ENCODE measurements around the gene TRPM2. TPM values are rescaled to one million over a fixed set of nuclear protein-coding genes. Genes with fewer than 3 reads are reported as not detected.

The TRPM2 gene
- polyA plus RNA-seq, 1 donor = 2.1 TPM

DNA sequence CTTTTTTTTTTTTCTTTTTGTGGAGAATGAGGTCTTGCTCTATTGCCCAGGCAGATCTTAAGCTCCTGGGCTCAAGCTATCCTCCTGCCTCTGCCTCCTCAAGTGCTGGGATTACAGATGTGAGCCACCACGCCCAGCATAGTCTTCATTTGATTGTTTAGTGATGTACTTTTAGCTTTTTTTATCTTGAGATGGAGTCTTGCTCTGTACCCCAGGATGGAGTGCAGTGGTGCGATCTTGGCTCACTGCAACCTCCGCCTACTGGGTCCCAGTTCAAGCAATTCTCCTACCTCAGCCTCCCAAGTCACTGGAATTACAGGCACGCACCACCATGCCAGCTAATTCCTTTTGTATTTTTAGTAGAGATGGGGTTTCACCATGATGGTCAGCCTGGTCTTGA, 77.9 kb downstream of the TRPM2 start:
- no peak for DNase-seq

DNA sequence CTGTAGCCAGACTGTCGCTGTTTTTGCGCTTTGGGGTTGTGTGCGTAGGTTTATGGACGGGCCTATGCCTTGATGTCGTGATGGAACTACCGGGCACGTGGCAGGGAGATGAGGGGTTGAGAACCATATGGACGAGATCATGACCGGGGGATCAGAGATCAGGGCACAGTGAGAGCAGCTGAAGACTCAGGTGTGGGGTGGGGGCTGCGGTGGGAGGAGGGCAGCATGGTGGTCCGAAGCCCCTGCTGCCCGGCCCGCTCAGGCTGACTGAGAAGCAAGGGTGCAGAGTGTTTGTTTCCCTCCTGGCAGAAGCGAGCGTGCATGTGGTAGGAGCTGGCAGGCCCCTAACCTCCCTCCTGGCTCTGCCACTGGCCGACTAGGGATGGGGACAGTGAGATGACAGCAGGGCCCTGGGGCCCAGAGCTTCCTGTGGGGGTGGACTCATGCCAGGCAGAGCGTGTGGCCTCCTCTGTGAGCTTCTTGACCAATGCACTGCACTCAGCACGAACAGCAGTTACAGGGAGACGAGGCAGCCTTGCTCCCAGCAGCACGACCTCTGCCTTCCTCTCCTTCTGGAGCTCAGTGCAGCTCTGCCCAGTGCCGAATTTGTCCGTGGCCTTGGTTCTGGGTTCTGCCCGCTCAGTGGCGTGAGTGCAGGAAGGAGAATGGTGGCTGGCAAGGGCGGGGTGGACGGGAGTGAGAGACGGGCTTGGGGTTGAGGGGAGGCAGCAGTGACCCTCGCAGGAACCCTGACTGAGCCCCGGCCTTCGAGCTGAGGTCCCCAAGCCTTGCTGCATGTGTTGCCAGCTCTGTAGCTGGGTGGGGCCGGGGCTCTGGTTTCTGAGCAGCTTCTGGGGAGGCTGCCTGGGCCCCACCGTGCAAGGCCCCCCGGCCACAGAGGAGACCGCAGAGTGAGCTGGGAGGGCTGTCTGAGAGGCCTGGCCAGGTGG, 79.7 kb downstream of the TRPM2 start:
- DNase-seq = no peak

DNA sequence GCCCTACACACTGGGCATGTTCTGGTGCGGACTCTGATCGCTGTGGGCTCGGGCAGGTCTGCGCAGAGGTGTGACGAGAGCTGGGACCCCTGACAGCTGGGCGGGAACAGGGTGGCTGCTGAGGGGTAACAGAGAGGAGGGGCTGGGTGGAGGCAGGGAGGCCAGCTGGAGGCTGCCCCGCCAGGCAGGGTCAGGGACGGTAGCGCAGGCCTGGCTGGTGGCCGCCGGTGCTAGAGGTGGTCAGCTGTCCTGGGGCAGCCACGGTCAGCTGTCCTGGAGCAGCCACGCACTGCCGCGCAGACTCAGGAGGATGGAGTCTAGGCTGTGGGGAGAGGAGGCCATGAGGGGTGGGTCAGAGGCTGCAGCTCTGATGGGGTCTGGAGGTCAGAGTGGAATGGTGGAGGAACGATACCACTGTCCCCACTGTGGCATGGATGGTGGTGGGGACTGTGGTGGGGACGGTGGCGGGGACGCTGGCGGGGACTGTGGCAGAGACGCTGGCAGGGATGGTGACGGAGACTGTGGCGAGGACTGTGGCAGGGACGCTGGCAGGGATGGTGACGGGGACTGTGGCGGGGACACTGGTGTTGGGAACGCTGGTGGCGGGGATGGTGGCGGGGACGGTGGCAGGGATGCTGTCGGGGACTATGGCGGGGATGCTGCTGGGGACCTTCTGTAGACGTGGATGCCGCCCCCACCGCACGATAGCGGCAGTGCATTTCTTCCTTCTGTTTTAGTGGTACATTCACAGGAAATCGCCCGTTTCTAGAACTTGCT, 80.6 kb downstream of the TRPM2 start:
- DNase-seq = no peak

DNA sequence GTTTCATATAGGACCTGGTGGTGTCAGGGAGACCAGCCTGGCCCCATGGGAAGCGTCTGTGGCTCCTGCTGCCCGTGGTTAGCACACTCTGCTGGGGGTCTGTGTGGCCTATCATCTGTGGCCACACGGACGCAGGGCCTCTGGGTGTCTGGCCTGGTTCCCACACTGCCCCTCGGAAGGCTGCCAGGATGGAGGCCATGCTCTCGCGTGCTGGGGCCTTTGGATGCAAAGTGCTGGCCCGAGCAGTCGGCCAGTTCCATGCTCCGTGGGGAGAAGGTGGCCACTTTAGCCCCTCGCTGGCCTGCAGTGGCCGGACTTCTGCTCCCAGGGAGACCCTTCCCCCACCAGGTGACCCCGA, 81.1 kb downstream of the TRPM2 start:
- no peak for DNase-seq

DNA sequence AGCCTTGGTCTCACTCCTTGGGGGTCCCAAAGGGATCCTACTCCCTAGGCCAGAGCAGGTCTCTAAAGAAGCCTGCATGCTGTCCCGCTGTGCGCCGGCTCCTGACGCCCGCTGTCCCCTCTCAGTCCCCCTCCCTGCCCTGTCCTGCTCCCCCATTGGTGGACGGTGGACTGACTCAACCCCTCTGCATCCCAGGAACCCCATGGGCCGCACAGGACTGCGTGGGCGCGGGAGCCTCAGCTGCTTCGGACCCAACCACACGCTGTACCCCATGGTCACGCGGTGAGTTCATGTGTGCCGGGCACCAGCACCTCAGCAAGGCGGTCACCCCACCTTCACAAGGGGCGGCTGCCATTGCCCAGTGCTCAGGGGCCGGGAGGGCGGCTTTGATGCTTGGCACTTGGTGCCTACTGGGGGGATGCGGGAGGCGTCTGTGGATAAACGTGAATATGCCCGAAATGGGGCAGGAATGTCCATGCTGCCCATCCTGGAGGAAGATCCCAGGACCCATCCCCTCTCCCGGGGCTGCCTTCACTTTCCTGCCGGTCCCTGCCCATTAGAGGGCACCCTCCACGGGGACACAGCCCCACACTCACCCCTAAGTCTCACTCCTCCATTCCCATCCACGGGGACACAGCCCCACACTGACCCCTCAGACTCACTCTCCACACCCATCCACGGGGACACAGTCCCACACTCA, 81.7 kb downstream of the TRPM2 start:
- DNase-seq = no peak

DNA sequence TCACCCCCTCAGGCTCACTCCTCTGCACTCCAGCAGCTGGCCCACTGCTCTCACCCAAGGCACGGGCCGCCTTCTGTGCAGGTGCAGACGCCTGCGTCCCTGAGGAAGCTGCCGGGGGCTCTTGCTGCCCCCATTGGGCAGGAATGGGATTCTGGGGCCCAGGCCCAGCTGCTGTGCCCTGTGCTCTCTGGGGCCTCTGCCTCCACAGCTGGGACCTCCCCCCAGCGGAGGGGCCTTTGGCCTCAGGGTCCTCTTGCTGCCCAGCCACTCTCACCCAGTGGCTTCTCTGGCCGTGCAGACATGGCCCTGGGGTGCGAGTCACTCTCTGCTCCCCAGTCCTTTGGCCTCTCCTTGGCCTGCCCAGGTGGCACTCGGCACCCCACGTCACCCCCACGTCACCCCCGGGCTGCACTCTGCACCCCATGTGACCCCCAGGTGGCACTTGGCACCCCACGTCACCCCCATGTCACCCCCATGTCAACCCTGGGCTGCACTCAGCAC, 82.7 kb downstream of the TRPM2 start:
- DNase-seq = no peak

DNA sequence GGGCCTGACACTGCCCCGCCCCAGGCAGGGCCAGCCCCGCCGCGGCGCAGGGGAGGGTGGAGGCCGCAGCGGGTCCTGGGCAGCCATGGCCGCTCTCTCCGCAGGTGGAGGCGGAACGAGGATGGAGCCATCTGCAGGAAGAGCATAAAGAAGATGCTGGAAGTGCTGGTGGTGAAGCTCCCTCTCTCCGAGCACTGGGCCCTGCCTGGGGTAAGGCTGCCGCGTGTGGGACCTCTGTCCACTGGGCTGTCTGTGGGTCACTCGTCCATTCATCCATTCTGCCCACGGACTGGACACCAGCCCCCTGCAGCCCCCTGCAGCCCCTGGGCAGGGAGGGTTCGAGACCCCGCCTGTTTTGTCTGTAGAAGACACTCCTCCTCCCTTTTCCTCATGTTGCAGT, 83.5 kb downstream of the TRPM2 start:
- DNase-seq = no peak

DNA sequence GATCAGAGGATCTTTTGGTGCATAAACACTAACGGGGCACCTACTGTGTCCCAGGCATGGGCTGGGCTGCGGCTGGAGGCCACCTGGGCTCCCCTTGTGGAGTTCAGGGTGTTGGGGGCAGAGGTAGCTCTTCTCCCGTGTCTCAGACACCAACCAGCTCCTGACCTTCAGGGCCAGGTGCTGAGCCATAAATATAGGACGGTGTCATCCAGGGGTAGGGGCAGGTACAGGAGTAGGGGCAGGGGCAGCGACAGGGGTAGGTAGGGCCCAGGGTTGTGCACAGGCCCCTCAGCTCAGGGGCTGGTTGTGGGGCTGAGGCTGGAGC, 83.9 kb downstream of the TRPM2 start:
- DNase-seq = no peak

DNA sequence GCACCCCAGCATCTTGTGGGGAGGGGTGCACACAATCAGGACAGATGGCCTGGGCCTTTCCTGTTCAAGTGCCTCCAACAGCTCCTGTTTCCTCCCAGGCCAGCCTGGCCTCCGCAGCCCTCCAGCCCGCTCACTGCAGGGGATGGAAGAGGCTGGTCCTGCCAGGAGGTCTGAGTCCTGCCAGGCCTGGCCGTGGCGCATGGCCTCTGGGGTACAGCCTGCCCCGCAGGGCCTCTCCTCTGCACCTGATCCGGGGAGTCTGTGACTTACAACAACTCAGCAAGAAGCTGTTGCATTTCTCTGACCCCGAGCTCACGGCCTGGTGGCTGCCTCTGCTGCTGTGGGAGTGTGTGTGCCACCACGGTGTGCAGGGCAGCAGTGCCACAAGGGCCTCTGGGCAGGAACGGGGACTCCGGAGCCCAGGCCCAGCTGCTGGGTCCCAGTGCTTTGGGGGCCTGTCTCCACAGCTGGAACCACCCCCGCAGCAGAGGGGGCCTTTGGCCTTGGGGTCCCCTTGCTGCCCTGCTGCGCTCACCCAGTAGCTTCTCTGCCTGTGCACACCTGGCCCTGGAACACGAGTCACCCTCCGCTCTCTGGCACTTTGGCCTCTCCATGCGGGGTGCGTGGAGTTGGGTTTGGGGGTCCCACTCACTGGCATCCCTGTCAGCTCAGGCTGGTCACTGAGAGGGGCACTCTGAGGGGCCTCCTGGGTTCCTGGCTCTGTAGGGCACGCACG, 84.4 kb downstream of the TRPM2 start:
- no peak for DNase-seq

DNA sequence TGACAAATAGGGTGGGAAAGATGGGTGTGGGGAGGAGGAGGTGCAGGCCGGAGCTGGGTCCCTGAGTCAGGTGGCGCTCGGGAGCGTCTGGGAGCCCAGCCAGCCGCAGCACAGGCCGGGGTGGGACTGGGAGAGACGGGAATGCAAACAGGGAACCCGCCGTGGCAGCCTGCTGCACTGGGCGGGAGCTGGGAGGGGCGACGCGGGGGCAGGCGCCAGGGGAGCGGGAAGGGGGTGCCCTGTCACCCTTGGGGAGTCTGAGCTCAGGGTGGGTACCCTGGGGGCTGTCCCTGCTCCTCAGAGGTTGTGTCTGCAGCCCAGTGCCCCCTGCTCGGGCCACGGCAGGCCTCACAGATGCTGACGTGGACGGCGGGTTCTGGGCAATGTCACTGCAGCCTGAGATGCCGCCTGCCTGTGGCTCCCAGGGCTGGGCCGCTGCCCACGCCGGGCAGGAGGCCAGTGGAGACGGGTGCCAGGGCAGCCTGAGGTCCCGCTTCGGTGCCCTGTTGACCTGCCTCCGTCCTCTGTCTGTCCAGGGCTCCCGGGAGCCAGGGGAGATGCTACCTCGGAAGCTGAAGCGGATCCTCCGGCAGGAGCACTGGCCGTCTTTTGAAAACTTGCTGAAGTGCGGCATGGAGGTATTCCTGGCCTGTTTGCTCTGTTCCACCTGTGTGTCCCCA, 85.2 kb downstream of the TRPM2 start:
- no peak for DNase-seq

DNA sequence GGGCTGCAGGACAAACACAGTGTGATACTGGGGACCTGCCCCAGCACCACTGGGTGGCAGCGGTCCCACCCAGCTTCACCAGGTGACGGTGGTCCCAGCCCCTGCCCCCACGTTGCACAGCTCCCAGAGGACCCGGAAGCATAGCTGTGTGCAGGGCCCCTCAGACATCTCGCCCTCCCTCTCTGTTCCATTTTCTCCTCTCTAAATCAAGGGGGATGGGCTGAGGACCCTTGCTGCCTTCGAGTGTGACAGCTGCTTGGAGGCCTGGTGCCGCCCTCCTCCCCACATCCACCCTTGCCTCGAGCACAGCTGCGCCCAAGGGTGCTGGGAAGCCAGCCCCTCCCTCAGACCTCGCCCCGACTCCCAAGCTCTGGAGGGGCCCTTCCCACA, 85.8 kb downstream of the TRPM2 start:
- no peak for DNase-seq

DNA sequence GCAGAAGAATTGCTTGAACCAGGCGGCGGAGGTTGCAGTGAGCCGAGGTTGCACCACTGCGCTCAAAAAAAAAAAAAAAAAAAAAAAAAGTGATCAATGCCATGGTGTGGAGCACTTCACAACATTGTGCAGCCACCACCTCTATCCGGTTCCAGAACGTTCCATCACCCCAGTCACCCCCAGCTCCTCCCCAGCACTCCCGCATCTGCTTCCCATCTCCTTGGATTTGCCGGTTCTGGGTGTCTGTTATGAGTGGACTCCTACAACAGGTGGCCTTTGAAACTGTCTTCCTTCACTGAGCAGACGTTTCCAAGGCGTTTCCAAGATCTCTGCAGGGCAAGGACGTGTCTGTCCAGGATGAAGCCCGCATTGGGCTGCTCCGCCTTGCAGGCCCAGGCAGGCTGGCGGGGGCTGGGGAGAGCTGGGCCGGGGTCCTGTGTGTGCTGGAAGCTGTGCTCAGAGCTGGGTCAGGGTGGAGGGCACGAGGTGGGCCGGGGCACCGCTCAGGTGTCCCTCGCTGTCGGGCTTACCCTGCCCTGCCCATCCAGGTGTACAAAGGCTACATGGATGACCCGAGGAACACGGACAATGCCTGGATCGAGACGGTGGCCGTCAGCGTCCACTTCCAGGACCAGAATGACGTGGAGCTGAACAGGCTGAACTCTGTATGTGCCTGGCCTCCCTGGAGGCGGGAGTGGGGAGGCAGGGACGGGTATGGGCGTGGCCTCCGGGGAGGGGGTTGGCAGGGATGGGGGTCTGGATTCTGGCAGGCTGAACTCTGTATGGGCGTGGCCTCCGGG, 87.0 kb downstream of the TRPM2 start:
- no peak for DNase-seq

DNA sequence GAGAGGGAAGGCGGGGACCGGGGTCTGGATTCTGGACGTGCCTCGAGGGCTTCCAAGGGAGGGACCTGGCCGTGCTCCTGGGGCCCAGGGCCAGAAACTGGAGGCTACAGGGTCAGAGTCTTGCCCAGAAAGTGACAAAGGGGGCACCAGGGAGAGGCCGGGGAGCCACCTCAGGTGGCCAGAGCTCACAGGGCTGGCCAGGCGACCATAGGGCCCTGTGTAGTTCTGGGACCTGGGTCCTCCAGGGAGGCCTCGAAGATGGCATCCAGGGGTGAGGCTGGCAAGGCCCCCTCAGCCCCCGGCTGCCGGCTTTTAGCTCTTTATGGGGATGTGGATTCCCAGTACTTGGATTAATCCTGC, 87.6 kb downstream of the TRPM2 start:
- no peak for DNase-seq

DNA sequence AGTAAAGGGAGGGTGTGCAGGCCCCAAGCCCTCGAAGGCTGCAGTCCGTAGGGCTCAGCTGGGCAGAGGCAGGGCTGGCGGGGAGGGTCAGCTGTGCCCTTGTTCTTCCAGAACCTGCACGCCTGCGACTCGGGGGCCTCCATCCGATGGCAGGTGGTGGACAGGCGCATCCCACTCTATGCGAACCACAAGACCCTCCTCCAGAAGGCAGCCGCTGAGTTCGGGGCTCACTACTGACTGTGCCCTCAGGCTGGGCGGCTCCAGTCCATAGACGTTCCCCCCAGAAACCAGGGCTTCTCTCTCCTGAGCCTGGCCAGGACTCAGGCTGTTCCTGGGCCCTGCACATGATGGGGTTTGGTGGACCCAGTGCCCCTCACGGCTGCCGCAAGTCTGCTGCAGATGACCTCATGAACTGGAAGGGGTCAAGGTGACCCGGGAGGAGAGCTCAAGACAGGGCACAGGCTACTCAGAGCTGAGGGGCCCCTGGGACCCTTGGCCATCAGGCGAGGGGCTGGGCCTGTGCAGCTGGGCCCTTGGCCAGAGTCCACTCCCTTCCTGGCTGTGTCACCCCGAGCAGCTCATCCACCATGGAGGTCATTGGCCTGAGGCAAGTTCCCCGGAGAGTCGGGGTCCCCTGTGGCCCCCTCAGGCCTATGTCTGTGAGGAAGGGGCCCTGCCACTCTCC, 88.3 kb downstream of the TRPM2 start:
- DNase-seq = no peak

DNA sequence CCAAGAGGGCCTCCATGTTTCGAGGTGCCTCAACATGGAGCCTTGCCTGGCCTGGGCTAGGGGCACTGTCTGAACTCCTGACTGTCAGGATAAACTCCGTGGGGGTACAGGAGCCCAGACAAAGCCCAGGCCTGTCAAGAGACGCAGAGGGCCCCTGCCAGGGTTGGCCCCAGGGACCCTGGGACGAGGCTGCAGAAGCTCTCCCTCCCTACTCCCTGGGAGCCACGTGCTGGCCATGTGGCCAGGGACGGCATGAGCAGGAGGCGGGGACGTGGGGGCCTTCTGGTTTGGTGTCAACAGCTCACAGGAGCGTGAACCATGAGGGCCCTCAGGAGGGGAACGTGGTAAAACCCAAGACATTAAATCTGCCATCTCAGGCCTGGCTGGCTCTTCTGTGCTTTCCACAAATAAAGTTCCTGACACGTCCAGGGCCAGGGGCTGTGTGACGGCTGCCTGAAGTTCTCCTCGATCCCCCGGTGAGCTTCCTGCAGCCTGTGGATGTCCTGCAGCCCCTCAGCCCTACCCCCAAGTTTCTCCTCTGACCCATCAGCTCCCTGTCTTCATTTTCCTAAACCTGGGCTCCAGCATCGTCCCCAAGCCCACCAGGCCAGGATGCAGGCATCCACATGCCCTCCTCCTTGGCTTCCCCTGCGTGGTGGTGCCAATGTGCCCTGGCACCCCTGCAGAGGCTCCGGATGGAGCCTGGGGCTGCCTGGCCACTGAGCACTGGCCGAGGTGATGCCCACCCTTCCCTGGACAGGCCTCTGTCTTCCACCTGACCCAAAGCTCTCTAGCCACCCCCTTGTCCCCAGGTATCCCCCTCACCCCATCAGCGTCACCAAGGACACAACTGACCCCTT, 89.1 kb downstream of the TRPM2 start:
- DNase-seq = no peak

DNA sequence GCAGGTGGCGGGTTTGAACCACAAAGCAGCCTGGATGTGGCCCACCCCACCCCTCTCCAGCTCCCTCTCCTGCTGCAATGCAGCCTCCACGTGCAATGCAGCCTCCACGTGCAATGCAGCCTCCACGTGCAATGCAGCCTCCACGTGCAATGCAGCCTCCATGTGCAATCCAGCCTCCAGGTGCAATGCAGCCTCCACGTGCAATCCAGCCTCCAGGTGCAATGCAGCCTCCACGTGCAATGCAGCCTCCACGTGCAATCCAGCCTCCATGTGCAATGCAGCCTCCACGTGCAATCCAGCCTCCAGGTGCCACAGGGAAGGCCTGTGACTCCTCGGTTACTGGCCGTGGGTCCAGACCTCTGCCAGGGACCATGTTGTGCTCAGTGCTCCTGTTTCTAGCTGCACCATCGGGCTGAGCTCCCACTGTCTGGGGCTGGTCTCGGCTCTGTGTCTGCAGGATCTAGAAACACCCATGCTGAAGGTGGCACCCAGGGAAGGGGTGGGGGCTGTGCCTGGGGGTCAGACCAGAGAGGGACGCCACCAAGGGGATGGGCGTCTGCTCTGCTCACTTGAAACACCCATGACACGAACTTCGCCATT, 90.0 kb downstream of the TRPM2 start:
- no peak for DNase-seq

DNA sequence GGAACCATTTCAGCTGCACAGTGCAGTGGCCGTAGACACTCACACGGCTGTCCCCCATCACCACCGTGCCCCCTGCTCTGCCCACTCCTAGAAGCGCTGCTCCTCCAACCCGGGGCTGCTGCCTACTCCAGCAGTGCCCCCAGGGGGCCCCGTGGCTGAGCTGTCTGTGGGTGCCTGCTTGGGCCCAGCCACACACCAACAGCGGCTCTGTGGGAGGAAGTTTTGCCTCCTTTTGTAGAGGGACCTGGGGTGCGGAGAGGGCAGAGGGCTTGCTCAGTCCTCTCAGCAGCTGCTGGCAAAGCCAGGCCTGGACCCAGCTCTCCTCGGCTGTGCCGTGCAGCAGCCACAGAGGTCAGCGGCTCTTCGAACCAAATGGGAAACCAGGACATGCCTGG, 90.5 kb downstream of the TRPM2 start:
- DNase-seq = no peak

DNA sequence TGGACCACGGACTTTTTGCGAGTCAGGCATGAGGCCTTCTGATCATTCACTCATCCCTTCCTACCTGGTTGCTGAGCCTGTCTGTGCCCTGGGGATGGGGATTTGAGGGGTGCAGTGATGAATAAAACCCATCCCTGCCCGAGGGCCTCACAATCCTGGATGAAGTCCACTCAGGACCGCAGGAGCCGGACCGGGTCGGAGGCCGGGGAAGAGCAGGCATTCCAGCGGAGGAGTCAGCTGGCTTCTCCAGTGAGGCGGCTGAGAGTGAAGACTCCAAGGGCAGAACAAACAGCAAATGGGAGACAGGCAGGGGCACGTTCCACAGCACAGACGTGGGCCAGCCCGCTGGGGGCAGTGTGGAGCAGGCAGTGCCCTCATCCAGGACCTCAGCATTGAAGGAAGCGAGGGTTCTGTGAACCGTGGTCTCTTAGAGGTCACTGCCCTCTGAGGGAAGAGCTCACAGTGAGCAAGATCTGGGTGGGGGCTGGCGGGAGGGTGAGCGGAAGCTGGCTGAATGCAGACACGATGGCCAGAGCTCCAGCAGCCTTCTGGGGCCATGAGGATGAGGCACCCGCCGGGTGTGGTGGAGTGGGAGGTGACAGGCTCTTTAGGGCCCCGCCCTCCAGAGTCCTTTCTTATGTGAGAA, 91.0 kb downstream of the TRPM2 start:
- no peak for DNase-seq
